Hematopoietic multipotent progenitor cell treated with erythropoietin and hydrocortisone succinate and interleukin-3 and kit ligand, for 15 days (in vitro differentiated cells): ENCODE results near the gene ARHGDIG.

Experiments
- DNase-seq: peaks from one replicate; pipeline ENCODE4 v3.0.0-alpha.2; 2015; ENCODE audit warnings: low spot score

ARHGDIG gene

GRCh38 chr16:281660-282255 lies 1.4 kb downstream of the ARHGDIG start:
- DNase-seq: no peak

DNA sequence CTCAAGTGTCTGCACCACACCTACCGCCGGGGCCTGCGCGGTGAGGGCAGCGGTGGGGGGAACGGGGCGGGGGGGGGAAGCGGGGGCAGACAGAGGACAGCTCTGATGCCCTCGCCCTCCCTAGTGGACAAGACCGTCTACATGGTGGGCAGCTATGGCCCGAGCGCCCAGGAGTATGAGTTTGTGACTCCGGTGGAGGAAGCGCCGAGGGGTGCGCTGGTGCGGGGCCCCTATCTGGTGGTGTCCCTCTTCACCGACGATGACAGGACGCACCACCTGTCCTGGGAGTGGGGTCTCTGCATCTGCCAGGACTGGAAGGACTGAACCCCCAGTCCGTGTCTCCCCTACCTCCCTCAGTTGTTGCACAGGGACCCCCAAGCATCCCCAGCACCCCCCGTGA lies 2.1 kb downstream of the ARHGDIG start:
- no peak for DNase-seq

DNA sequence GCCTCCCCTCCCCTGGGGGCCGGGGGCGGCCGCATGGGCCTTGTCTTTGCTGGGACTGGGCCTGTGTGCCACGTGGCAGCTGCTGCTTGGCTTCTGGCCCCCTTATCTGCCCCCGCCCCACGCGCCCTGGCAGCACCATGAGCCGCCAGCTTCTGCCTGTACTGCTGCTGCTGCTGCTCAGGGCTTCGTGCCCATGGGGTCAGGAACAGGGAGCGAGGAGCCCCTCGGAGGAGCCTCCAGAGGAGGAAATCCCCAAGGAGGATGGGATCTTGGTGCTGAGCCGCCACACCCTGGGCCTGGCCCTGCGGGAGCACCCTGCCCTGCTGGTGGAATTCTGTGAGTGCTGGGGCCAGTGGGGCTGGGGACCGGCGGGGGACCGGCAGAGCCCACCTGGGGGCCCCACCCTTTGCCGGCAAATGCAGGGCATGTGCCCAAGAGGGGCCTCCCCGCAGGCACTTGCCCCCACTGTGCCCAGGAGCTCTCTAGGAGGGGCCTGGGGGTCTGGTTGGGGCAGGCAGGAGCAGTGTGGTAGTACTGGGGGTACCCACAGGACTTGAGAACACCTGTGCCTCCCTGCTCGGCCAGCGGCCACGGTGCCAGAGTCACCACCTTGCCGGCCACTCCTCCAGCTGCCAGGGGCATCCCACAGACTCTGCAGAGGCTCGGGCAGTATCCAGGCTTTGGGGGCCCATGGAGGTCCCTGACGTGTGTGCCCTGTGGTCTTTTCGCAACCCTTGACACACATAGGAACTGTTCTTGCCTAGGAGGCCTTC lies 2.8 kb downstream of the ARHGDIG start, which contains the start of gene PDIA2:
PDIA2 (plus strand) TSS at position 132 of the 773 bp plus-strand sequence; CDS start at position 138, 6 bp downstream.
- DNase-seq: no peak

DNA sequence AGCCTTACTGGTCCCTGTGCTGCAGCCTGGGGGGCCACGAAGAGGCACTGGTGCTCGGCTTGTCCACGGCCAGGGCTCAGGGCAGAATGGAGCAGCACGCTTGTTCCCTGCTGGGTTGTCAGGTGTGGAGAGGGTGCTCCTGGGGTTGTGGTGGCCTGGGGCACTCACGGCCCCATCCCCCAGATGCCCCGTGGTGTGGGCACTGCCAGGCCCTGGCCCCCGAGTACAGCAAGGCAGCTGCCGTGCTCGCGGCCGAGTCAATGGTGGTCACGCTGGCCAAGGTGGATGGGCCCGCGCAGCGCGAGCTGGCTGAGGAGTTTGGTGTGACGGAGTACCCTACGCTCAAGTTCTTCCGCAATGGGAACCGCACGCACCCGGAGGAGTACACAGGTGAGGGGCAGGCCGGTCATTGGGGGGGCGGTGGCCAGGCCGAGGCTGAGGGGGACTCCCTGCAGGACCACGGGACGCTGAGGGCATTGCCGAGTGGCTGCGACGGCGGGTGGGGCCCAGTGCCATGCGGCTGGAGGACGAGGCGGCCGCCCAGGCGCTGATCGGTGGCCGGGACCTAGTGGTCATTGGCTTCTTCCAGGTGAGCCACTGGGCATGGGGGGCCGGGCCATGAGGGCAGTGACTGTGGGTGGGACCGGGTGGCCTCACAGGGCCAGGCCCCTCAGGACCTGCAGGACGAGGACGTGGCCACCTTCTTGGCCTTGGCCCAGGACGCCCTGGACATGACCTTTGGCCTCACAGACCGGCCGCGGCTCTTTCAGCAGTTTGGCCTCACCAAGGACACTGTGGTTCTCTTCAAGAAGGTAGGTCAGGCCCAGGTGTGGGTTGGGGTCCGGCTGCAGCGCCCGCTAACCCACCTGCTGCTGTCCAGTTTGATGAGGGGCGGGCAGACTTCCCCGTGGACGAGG lies 4.1 kb downstream of the ARHGDIG start:
- DNase-seq: no peak

DNA sequence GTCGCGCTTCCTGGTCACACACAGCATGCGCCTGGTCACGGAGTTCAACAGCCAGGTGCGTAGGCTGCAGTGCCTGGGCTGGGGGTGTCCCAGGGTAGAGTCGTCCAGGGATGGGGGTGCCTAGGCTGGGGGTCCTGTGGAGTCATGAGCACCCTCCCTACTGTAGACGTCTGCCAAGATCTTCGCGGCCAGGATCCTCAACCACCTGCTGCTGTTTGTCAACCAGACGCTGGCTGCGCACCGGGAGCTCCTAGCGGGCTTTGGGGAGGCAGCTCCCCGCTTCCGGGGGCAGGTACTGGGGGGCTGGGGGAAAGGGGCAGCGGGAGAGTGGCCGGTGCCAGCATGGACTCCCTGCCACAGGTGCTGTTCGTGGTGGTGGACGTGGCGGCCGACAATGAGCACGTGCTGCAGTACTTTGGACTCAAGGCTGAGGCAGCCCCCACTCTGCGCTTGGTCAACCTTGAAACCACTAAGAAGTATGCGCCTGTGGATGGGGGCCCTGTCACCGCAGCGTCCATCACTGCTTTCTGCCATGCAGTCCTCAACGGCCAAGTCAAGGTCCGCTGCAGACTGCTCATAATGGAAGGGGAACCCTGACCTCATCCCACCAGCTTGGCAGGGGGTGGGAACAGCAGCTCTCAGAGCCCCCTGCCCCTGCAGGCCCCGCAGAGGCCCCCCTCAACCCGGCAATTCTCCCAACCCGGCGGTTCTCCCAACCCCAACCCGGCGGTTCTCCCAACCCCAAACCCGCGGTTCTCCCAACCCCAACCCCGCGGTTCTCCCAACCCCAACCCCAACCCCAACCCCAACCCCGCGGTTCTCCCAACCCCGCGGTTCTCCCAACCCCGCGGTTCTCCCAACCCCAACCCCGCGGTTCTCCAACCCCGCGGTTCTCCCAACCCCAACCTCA lies 5.0 kb downstream of the ARHGDIG start:
- no peak for DNase-seq

- DNase-seq: no peak
Measured at GRCh38 chr16:286491-287297, 6.3 kb downstream of the ARHGDIG start.

DNA sequence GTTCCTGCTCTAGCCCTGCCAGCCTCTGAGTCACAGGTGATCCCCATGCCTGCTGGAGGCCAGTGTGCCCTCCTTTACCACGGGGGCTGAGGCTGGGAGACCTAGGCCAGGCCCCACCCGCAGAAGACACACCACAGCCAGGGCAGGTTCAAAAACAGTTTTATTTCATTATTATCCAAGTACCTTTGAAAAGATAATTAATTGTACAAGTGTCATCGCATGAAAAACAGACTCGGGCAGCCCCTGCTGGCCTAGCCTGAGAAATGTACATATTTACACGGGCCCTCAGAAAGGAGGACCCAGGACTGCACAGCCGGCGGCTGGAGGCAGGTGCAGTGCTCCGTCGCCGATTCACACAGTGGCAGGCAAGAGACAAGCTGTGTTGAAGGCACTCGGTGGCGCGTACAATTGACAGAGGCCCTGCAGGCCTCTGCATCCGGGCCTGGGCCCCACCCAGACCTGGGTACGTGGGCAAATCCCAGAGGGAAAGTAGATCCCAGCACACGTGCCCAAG lies 7.0 kb downstream of the ARHGDIG start:
- no peak for DNase-seq

DNA sequence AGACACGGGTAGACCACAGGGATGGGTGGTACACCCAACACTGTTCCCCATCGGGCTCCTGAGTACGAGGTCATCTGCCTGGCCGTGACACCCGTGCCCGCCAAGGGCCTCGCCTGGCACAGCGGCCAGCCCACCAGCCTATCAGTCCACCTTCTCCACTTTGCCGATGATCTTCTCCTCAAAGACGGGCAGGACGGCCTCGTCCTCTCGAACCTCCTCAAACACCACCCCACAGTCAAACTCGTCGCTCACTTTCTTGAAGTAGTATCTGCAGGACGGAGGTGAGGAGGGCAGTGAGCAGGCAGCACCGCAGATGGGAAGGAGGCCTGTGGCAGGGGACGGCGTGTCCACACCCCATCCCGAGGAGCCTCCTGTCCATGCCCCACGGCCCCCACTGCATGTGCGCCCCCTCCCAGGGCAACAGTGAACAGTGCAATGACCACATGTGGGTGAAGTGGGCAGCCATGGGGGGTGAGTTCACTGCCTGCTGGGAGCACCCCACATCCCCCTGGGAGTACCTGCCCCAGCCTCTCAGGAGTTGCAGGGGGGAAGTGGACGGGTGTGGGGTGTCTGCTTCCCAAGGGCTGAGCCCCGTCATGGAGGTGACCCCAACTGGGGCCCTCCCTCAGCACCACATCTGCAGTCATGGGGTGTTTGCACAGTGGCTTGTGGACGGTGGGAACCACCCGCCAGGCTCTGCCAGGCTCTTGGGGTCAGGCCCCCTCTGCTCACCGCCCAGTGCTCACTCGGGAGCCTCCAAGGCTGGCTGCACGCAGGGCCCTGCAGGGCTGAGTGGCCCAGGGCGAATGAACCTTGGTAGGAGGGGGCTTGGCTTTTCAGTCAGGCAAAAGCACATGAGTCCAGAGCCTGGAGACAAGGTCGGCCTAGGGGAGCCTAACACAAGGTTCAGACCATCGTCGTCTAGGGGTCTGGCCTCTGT lies 7.9 kb downstream of the ARHGDIG start:
- DNase-seq: no peak

DNA sequence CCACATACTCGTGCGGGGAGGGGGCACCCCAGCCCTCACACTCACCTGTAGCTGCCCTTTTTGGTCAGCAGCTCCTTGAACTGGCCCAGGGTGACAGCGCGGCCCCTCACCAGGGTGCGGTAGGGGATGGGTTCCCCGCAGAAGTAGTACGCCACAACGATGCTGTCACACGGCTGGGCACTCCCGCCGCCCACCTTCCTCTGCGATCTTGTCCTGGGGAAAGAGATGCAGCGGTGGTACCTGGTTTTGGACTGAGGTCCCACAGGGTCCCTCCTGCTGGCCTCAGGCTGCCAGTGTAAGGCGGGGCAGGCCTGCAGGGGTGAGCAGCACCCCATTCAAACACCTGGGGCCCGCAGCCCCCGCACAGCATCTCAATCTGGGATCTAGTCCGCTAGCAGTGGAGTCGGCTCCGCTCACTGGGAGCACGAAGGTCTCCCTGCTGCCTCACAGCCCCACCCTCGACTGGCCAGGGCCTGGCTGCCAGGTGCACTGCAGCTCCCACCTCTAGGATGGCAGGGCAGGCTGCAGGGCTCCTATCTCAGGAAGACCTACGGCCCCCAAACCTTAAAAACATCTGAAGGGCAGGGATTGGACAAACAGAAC lies 9.1 kb downstream of the ARHGDIG start:
- no peak for DNase-seq

DNA sequence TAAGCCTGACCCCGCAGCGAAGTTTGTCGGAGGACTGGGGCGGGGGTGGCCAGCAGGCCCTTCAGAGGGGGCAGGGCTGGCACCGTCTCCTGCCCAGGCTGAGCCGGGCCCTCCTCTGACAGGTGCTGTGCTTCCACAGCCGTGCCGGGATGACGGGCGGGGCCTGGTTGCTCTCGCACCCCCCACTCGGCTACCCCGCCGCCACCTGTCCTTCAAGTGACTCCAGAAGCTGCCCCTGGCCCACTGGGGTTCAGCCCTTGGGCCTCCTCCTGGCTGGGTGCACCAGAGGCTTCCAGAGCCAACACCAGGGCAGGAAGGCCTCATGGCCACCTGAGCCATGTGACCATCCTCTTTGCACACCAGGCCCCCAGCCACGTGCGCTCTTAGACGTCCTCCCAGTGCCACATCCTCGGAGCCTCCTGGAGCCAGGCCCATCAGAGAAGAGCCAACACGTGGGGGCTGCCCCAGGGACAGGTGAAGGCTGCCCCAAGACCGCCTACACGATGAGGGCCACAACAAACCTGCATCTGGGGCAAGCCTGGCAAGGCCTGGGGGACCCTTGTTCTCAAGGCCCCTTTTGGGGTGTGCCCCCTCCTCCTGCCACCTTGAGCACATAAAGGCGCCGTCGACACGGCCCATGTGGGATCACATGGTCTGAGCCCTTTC lies 9.8 kb downstream of the ARHGDIG start:
- DNase-seq: no peak

DNA sequence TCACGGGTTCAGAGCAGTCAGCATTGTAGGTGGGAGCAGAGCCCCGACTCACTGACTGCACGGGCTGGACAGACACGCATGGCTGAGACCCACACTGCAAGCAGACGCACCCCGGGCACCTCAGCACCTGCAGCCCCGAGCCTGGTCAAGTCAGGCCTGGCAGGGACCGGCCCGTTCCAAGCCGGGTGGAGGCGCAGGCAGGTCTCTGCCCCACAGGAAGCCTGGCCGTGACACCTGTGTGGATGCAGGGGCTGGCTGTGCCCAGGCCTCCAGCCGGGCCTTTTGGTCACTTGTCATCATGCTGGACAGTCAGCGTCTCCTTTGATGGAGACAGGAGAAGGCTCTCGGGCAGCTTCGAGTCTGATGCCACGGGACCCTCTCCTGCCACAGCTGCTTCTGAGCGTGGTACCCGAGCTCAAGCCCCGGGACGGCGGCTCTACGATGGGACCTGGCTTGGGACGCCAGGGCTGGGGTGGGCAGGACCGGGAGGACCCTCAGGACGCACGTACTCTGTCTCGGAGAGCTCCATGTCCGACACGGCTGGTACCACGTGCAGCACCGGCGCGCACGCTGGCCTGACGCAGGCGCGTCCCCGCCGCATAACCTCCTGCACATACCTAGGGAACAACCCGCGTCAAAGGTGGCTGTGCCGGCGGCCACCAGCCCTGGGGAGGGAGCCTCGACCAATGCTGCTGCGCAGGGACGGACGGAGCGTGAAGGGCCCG lies 10.5 kb downstream of the ARHGDIG start:
- DNase-seq: no peak

GRCh38 chr16:291539-291938 lies 11.1 kb downstream of the ARHGDIG start:
- no peak for DNase-seq

GRCh38 chr16:293043-293775 lies 12.8 kb downstream of the ARHGDIG start:
- no peak for DNase-seq

- no peak for DNase-seq
Measured at GRCh38 chr16:296276-296675, 15.9 kb downstream of the ARHGDIG start.

- no peak for DNase-seq
Measured at GRCh38 chr16:296806-297510, 16.6 kb downstream of the ARHGDIG start.

- DNase-seq: no peak
Measured at GRCh38 chr16:297832-298231, 17.4 kb downstream of the ARHGDIG start.
